HCT116 (cell line): ENCODE results near the gene SLC8A1. TPM values are rescaled to one million over a fixed set of nuclear protein-coding genes. Genes with fewer than 3 reads are reported as not detected.

Source experiments
- ATAC-seq: fragments of 200-7000 bp; cut with Tn5 transposase; 2 replicates; pipeline ENCODE4 v1.9.1; 2020; ENCODE audit warnings: mild to moderate bottlenecking, moderate library complexity
- BruUV-seq: library from RNA; stranded (reverse); fragments of 400-500 nt; replicated peaks from 2 replicates; lab custom pipeline; 2021; lab: Mats Ljungman, UMichigan
- CTCF ChIA-PET: fragments of 300-600 bp; sonication (Branson Sonifier 250); formaldehyde crosslinking; loops from one replicate; lab custom pipeline; 2021; ENCODE audit warnings: antibody characterized with exemption; lab: Charles Lee
- POLR2A ChIA-PET: fragments of 300-600, 350-600 bp; sonication (Branson Sonifier 250); formaldehyde crosslinking; loops from one replicate; lab custom pipeline; 2021; ENCODE audit warnings: antibody characterized with exemption; lab: Charles Lee
- RAD21 ChIA-PET, 2 experiments: fragments of 300-600 bp; sonication (Branson Sonifier 250); formaldehyde crosslinking; loops; one replicate each; lab custom pipeline; 2023; ENCODE audit warnings: low total read pairs in 2 of 2; ENCODE audit not compliant: uncharacterized antibody in 2 of 2, unreplicated experiment in 2 of 2, low non-redundant PET in 1 of 2; lab: Charles Lee
- DNase-seq: peaks from one replicate; pipeline ENCODE4 v3.0.0-alpha.2; 2010; ENCODE audit warnings: low read depth, low spot score
- H2AFZ ChIP-seq: fragments of 200-600 bp; shearing (Covaris generic), sonication (generic); 2 replicates; pipeline ENCODE4 v1.6.1; 2017; ENCODE audit warnings: low read depth, mixed run types, mixed read lengths, antibody characterized with exemption, low read length; ENCODE audit not compliant: poor library complexity, severe bottlenecking
- H3K27ac ChIP-seq: 2 replicates; pipeline ENCODE4 v1.5.1; 2012; ENCODE audit warnings: low read depth, low read length
- H3K27me3 ChIP-seq: fragments of 200-600 bp; sonication (generic); 2 replicates; pipeline ENCODE4 v1.6.1; 2016; ENCODE audit warnings: mixed run types, low read length, mixed read lengths; ENCODE audit not compliant: insufficient read depth
- H3K36me3 ChIP-seq, 2 experiments: fragments of 200-500 bp in 1 of 2; fragments of 200-600 bp in 1 of 2; sonication (Bioruptor generic) in 1 of 2; sonication (generic) in 1 of 2; 2 replicates each; pipeline versions ENCODE4 v1.5.1 to v1.6.1; 2014 to 2016; ENCODE audit warnings: low read length in 2 of 2, inconsistent platforms in 1 of 2, mixed read lengths in 1 of 2, mixed run types in 1 of 2; ENCODE audit not compliant: insufficient read depth in 2 of 2, control insufficient read depth in 1 of 2
- H3K4me1 ChIP-seq, 2 experiments: fragments of 200-600 bp in 1 of 2; sonication (generic) in 1 of 2; 2 replicates each; pipeline versions ENCODE4 v1.5.1 to v1.6.1; 2012 to 2017; ENCODE audit warnings: low read length in 2 of 2, inconsistent platforms in 1 of 2, mild to moderate bottlenecking in 1 of 2, mixed read lengths in 1 of 2, mixed run types in 1 of 2, moderate library complexity in 1 of 2; ENCODE audit not compliant: insufficient read depth in 2 of 2, control insufficient read depth in 1 of 2
- H3K4me2 ChIP-seq: fragments of 200-600 bp; sonication (generic); 2 replicates; pipeline ENCODE4 v1.6.1; 2017; ENCODE audit warnings: mixed run types, low read length, mixed read lengths
- H3K4me3 ChIP-seq, 2 experiments: fragments of 200-600 bp in 1 of 2; sonication (generic) in 1 of 2; replicated peaks in 1 of 2; 2 replicates each; pipeline ENCODE4 v1.5.1; 2011 to 2016; ENCODE audit warnings: low read length in 2 of 2, control low read depth in 1 of 2, low read depth in 1 of 2, mild to moderate bottlenecking in 1 of 2, mixed read lengths in 1 of 2, mixed run types in 1 of 2
- H3K79me2 ChIP-seq: fragments of 200-600 bp; sonication (generic); 2 replicates; pipeline ENCODE4 v1.6.1; 2017; ENCODE audit warnings: mild to moderate bottlenecking, mixed run types, low read length, moderate library complexity, mixed read lengths; ENCODE audit not compliant: insufficient read depth
- H3K9ac ChIP-seq: fragments of 200-600 bp; sonication (generic); 2 replicates; pipeline ENCODE4 v1.6.1; 2016; ENCODE audit warnings: low read length, mixed read lengths
- H3K9me2 ChIP-seq: fragments of 200-600 bp; sonication (generic), shearing (Covaris generic); 2 replicates; pipeline ENCODE4 v1.6.1; 2017; ENCODE audit warnings: mixed run types, mild to moderate bottlenecking, moderate library complexity; ENCODE audit not compliant: insufficient read depth
- H3K9me3 ChIP-seq, 2 experiments: fragments of 200-500 bp in 1 of 2; fragments of 200-600 bp in 1 of 2; sonication (Bioruptor generic) in 1 of 2; sonication (generic) in 1 of 2; 2 replicates each; pipeline ENCODE4 v1.6.1; 2014 to 2017; ENCODE audit warnings: low read length in 2 of 2, mixed read lengths in 2 of 2, inconsistent platforms in 1 of 2, low read depth in 1 of 2, mild to moderate bottlenecking in 1 of 2, mixed run types in 1 of 2, moderate library complexity in 1 of 2; ENCODE audit not compliant: control insufficient read depth in 1 of 2, insufficient read depth in 1 of 2
- H4K20me1 ChIP-seq: fragments of 200-600 bp; sonication (generic), shearing (Covaris generic); 2 replicates; pipeline ENCODE4 v1.6.1; 2017; ENCODE audit warnings: mixed run types, mild to moderate bottlenecking, moderate library complexity; ENCODE audit not compliant: insufficient read depth
- CEBPB ChIP-seq: IDR thresholded peaks from 2 replicates; pipeline ENCODE4 v1.6.1; 2012; ENCODE audit warnings: low read depth
- EZH2phosphoT487 ChIP-seq: fragments of 200-600 bp; IDR thresholded peaks from 2 replicates; pipeline ENCODE4 v1.6.1; 2018; ENCODE audit warnings: antibody characterized with exemption, borderline replicate concordance
- JUND ChIP-seq: IDR thresholded peaks from 2 replicates; pipeline ENCODE4 v1.6.1; 2012
- SIN3A ChIP-seq: IDR thresholded peaks from 2 replicates; pipeline ENCODE4 v1.6.1; 2012; ENCODE audit warnings: low read depth
- SRF ChIP-seq: IDR thresholded peaks from 2 replicates; pipeline ENCODE4 v1.6.1; 2012; ENCODE audit warnings: low read depth
- TCF7L2 ChIP-seq: IDR thresholded peaks from 2 replicates; pipeline ENCODE4 v1.7.0; 2011; ENCODE audit warnings: borderline replicate concordance, inconsistent platforms; ENCODE audit not compliant: insufficient read depth, insufficient read length; ENCODE audit errors: extremely low read depth
- ZNF274 ChIP-seq: fragments of 200-500 bp; sonication (Bioruptor generic); IDR thresholded peaks from 2 replicates; pipeline ENCODE4 v1.6.1; 2014; ENCODE audit warnings: mild to moderate bottlenecking, low read depth, low read length, inconsistent platforms
- intact Hi-C: fragments of 100-400 bp; cut with micrococcal nuclease; formaldehyde crosslinking; loops from 2 replicates; pipeline ENCODE4 v1.10.0; 2022
- total RNA-seq: library from RNA; stranded (reverse); gene quantifications from one replicate; pipeline ENCODE4 v1.2.1, GENCODE V29; 2021; ENCODE audit not compliant: unreplicated experiment
- TF ChIP-seq, protein P1 (sequence below): IDR thresholded peaks from 2 replicates; pipeline ENCODE4 v1.6.1; 2012
- TF ChIP-seq, protein P2 (sequence below), 3 experiments: fragments of 200-600 bp in 1 of 3; sonication (generic) in 1 of 3; IDR thresholded peaks in 2 of 3; conservative IDR thresholded peaks in 1 of 3; 2 replicates each; pipeline ENCODE4 v1.5.1; 2012 to 2017; ENCODE audit warnings: low read depth in 2 of 3, low read length in 2 of 3, antibody characterized with exemption in 1 of 3, borderline replicate concordance in 1 of 3, control low read depth in 1 of 3, mild to moderate bottlenecking in 1 of 3, mixed read lengths in 1 of 3, mixed run types in 1 of 3, moderate library complexity in 1 of 3; ENCODE audit not compliant: insufficient read depth in 1 of 3
- TF ChIP-seq, protein P3 (sequence below): IDR thresholded peaks from 2 replicates; pipeline ENCODE4 v1.6.1; 2011; ENCODE audit warnings: mild to moderate bottlenecking, low read length, moderate library complexity; ENCODE audit not compliant: insufficient replicate concordance; ENCODE audit errors: extremely low read depth
- TF ChIP-seq, protein P4 (sequence below): IDR thresholded peaks from 2 replicates; pipeline ENCODE4 v1.6.1; 2012
- TF ChIP-seq, protein P5 (sequence below): IDR thresholded peaks from 2 replicates; pipeline ENCODE4 v1.6.1; 2012; ENCODE audit warnings: low read depth

The SLC8A1 gene
- total RNA-seq, 1 experiment from 2014 or later: 0.07 TPM

DNA sequence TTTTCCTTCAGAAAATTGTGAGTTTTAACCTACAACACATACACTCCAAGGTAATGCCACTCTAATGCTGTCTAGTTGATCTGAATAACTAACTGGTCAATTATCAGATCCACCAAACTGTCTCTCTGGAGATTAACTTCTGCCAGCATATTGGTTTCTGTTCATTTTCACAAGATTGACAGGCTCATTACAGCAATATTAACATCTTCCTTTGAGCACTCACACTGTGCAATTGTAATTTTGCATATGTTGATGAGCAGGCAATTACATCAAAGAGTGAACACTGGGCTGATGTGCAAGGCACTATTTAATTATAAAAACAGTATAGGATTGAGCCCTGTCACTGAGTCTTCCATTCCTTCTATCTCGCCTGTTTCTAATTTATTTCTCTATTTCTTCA lies 197.3 kb downstream of the SLC8A1 start:
- Histone ChIP-seq H2AFZ (no peak overlapping the region), H3K9ac (no peak overlapping the region), H4K20me1 (no peaks in the 10 kb centered on the region), H3K79me2 (no peaks in the 10 kb centered on the region), H3K4me3 (no peak overlapping the region), H3K27ac (no peak overlapping the region), H3K9me3 (no peaks in the 10 kb centered on the region), H3K9me2 (no peaks in the 10 kb centered on the region), H3K4me2 (no peak overlapping the region), H3K4me1 (no peaks in the 10 kb centered on the region), H3K36me3 (no peaks in the 10 kb centered on the region), H3K27me3 (peaks cover 12% of the 10 kb centered on the region)
- intact Hi-C loops: no loop called here
- no peak for TF ChIP-seq CEBPB
- ChIA-PET RAD21 (no interaction called here), POLR2A (no interaction called here), CTCF (no interaction called here)
- DNase-seq (no peak), ATAC-seq (no peak)
- BruUV-seq: no TSS peak

DNA sequence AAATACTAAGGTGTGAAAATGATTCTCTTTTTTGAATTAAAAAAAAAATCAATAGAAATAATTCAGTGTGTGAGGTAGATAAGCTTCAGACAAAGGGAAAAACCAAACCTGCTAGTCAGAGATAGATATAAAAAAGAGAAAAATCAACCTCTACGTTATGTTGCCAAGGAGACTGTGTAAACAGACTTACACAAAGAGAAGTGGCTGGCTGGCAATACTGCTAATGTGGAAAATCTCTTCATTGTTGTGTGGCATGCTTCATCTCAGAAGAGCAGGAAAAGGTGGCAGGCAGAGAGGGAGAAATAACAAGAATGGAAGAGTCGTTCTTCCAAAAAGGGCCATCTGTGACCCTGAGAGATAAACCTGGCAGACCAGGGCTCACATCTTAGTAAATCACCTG lies 200.8 kb downstream of the SLC8A1 start:
- Histone ChIP-seq H3K27me3 (0 out of 2 replicates have a peak, but pooled peaks cover 4% of the 10 kb centered on the region), H3K4me3 (no peak overlapping the region), H3K4me2 (no peak overlapping the region), H3K36me3 (no peaks in the 10 kb centered on the region), H3K9me3 (no peaks in the 10 kb centered on the region), H3K27ac (no peak overlapping the region), H2AFZ (no peak overlapping the region), H3K9ac (no peak overlapping the region), H3K79me2 (no peaks in the 10 kb centered on the region), H3K9me2 (no peaks in the 10 kb centered on the region), H3K4me1 (no peaks in the 10 kb centered on the region), H4K20me1 (no peaks in the 10 kb centered on the region)
- ChIA-PET POLR2A (no interaction called here), RAD21 (no interaction called here), CTCF (no interaction called here)
- ATAC-seq (no peak), DNase-seq (no peak)
- no TSS peak for BruUV-seq
- intact Hi-C loops: no loop called here
- TF ChIP-seq SIN3A: no peak
- no peak for TF ChIP-seq JUND
- TF ChIP-seq, protein P1, sequence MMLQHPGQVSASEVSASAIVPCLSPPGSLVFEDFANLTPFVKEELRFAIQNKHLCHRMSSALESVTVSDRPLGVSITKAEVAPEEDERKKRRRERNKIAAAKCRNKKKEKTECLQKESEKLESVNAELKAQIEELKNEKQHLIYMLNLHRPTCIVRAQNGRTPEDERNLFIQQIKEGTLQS: no peak
- TF ChIP-seq, protein P2, sequence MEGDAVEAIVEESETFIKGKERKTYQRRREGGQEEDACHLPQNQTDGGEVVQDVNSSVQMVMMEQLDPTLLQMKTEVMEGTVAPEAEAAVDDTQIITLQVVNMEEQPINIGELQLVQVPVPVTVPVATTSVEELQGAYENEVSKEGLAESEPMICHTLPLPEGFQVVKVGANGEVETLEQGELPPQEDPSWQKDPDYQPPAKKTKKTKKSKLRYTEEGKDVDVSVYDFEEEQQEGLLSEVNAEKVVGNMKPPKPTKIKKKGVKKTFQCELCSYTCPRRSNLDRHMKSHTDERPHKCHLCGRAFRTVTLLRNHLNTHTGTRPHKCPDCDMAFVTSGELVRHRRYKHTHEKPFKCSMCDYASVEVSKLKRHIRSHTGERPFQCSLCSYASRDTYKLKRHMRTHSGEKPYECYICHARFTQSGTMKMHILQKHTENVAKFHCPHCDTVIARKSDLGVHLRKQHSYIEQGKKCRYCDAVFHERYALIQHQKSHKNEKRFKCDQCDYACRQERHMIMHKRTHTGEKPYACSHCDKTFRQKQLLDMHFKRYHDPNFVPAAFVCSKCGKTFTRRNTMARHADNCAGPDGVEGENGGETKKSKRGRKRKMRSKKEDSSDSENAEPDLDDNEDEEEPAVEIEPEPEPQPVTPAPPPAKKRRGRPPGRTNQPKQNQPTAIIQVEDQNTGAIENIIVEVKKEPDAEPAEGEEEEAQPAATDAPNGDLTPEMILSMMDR (IDR thresholded peaks at IDR 0.05 in 2 of 3, conservative IDR thresholded peaks at IDR 0.05 in 1 of 3; ENCODE audit: borderline replicate concordance in 1 of 3, insufficient read depth in 1 of 3, low read depth in 2 of 3, low read length in 2 of 3): no peak
- TF ChIP-seq, protein P3, sequence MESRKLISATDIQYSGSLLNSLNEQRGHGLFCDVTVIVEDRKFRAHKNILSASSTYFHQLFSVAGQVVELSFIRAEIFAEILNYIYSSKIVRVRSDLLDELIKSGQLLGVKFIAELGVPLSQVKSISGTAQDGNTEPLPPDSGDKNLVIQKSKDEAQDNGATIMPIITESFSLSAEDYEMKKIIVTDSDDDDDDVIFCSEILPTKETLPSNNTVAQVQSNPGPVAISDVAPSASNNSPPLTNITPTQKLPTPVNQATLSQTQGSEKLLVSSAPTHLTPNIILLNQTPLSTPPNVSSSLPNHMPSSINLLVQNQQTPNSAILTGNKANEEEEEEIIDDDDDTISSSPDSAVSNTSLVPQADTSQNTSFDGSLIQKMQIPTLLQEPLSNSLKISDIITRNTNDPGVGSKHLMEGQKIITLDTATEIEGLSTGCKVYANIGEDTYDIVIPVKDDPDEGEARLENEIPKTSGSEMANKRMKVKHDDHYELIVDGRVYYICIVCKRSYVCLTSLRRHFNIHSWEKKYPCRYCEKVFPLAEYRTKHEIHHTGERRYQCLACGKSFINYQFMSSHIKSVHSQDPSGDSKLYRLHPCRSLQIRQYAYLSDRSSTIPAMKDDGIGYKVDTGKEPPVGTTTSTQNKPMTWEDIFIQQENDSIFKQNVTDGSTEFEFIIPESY: no peak
- no peak for TF ChIP-seq TCF7L2
- no peak for TF ChIP-seq EZH2phosphoT487
- TF ChIP-seq, protein P4, sequence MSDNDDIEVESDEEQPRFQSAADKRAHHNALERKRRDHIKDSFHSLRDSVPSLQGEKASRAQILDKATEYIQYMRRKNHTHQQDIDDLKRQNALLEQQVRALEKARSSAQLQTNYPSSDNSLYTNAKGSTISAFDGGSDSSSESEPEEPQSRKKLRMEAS: no peak
- TF ChIP-seq, protein P5, sequence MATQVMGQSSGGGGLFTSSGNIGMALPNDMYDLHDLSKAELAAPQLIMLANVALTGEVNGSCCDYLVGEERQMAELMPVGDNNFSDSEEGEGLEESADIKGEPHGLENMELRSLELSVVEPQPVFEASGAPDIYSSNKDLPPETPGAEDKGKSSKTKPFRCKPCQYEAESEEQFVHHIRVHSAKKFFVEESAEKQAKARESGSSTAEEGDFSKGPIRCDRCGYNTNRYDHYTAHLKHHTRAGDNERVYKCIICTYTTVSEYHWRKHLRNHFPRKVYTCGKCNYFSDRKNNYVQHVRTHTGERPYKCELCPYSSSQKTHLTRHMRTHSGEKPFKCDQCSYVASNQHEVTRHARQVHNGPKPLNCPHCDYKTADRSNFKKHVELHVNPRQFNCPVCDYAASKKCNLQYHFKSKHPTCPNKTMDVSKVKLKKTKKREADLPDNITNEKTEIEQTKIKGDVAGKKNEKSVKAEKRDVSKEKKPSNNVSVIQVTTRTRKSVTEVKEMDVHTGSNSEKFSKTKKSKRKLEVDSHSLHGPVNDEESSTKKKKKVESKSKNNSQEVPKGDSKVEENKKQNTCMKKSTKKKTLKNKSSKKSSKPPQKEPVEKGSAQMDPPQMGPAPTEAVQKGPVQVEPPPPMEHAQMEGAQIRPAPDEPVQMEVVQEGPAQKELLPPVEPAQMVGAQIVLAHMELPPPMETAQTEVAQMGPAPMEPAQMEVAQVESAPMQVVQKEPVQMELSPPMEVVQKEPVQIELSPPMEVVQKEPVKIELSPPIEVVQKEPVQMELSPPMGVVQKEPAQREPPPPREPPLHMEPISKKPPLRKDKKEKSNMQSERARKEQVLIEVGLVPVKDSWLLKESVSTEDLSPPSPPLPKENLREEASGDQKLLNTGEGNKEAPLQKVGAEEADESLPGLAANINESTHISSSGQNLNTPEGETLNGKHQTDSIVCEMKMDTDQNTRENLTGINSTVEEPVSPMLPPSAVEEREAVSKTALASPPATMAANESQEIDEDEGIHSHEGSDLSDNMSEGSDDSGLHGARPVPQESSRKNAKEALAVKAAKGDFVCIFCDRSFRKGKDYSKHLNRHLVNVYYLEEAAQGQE: no peak
- no peak for TF ChIP-seq CEBPB
- TF ChIP-seq SRF: no peak
- no peak for TF ChIP-seq ZNF274
